Caco-2 (cell line): ENCODE data around the gene NKX2-1. TPM values are rescaled to one million over a fixed set of nuclear protein-coding genes. Genes with fewer than 3 reads are reported as not detected.

Experiments
- BruUV-seq: library from RNA; stranded (reverse); fragments of 400-500 nt; replicated peaks from 2 replicates; lab custom pipeline; 2021; lab: Mats Ljungman, UMichigan
- CTCF ChIA-PET: fragments of 300-600 bp; sonication (Branson Sonifier 250); formaldehyde crosslinking; loops from one replicate; lab custom pipeline; 2022; ENCODE audit warnings: antibody characterized with exemption; lab: Charles Lee
- POLR2A ChIA-PET: fragments of 300-600 bp; sonication (Branson Sonifier 250); formaldehyde crosslinking; loops from one replicate; lab custom pipeline; 2022; ENCODE audit warnings: antibody characterized with exemption; lab: Charles Lee
- DNase-seq, 2 experiments: peaks; one replicate each; pipeline versions ENCODE4 v3.0.0 to v3.0.0-alpha.2; 2020 to 2022
- H3K27me3 ChIP-seq: replicated peaks from 2 replicates; pipeline ENCODE4 v1.6.0; 2011; ENCODE audit warnings: low read length; ENCODE audit not compliant: control insufficient read depth, insufficient read depth
- H3K36me3 ChIP-seq: 2 replicates; pipeline ENCODE4 v1.5.1; 2011; ENCODE audit warnings: low read length; ENCODE audit not compliant: control insufficient read depth, insufficient read depth
- H3K4me1 ChIP-seq: fragments of 250-450 bp; sonication (Bioruptor Pico); 2 replicates; pipeline ENCODE4 v1.5.1; 2020; ENCODE audit warnings: mild to moderate bottlenecking
- H3K4me3 ChIP-seq: 2 replicates; pipeline ENCODE4 v1.5.1; 2011; ENCODE audit warnings: low read depth, mild to moderate bottlenecking, control low read depth, low read length
- H3K9me3 ChIP-seq: fragments of 250-450 bp; sonication (Bioruptor Pico); 2 replicates; pipeline ENCODE4 v1.5.1; 2020; ENCODE audit warnings: mild to moderate bottlenecking, moderate library complexity
- H3K27ac Mint-ChIP-seq: one replicate; pipeline ENCODE4 v1.8.0; 2022; ENCODE audit warnings: mixed read lengths; ENCODE audit not compliant: unreplicated experiment
- H3K27me3 Mint-ChIP-seq: one replicate; pipeline ENCODE4 v1.8.0; 2022; ENCODE audit warnings: mixed read lengths; ENCODE audit not compliant: insufficient read depth, unreplicated experiment
- H3K36me3 Mint-ChIP-seq: one replicate; pipeline ENCODE4 v1.8.0; 2022; ENCODE audit warnings: mild to moderate bottlenecking, mixed read lengths; ENCODE audit not compliant: insufficient read depth, unreplicated experiment
- H3K4me1 Mint-ChIP-seq: one replicate; pipeline ENCODE4 v1.8.0; 2022; ENCODE audit warnings: low read depth, mixed read lengths; ENCODE audit not compliant: unreplicated experiment
- H3K4me3 Mint-ChIP-seq: one replicate; pipeline ENCODE4 v1.8.0; 2022; ENCODE audit warnings: mild to moderate bottlenecking, moderate library complexity, mixed read lengths; ENCODE audit not compliant: unreplicated experiment
- H3K9me3 Mint-ChIP-seq: one replicate; pipeline ENCODE4 v1.8.0; 2022; ENCODE audit warnings: mixed read lengths; ENCODE audit not compliant: unreplicated experiment
- intact Hi-C: fragments of 100-400 bp; cut with micrococcal nuclease; formaldehyde crosslinking; loops from one replicate; pipeline ENCODE4 v1.10.0; 2022; ENCODE audit not compliant: unreplicated experiment
- total RNA-seq: library from RNA; stranded (reverse); gene quantifications from 2 replicates; pipeline ENCODE4 v1.2.3, GENCODE V29; 2022
- TF ChIP-seq, protein P1 (sequence below), 2 experiments: fragments of 200-600 bp in 1 of 2; IDR thresholded peaks; 1 replicate in 1 of 2; 2 replicates in 1 of 2; pipeline versions ENCODE4 v1.5.1 to v1.8.0; 2011 to 2022; ENCODE audit warnings: antibody characterized with exemption in 1 of 2, control low read depth in 1 of 2, inconsistent platforms in 1 of 2, low read depth in 1 of 2, low read length in 1 of 2, mild to moderate bottlenecking in 1 of 2, moderate library complexity in 1 of 2; ENCODE audit not compliant: insufficient read depth in 1 of 2, severe bottlenecking in 1 of 2, unreplicated experiment in 1 of 2

Gene NKX2-1
- total RNA-seq, 1 experiment from 2014 or later = 0.66 TPM

- intact Hi-C loops = loop anchor here (5.0 kb wide), 1 partner anchor 61 kb away; no protein-coding TSS in a partner anchor
- H3K4me1 ChIP-seq = peaks cover 13% of the 10 kb centered on the region
- DNase-seq = no peak
- TF ChIP-seq, protein P1, sequence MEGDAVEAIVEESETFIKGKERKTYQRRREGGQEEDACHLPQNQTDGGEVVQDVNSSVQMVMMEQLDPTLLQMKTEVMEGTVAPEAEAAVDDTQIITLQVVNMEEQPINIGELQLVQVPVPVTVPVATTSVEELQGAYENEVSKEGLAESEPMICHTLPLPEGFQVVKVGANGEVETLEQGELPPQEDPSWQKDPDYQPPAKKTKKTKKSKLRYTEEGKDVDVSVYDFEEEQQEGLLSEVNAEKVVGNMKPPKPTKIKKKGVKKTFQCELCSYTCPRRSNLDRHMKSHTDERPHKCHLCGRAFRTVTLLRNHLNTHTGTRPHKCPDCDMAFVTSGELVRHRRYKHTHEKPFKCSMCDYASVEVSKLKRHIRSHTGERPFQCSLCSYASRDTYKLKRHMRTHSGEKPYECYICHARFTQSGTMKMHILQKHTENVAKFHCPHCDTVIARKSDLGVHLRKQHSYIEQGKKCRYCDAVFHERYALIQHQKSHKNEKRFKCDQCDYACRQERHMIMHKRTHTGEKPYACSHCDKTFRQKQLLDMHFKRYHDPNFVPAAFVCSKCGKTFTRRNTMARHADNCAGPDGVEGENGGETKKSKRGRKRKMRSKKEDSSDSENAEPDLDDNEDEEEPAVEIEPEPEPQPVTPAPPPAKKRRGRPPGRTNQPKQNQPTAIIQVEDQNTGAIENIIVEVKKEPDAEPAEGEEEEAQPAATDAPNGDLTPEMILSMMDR (IDR thresholded peaks at IDR 0.05; ENCODE audit: insufficient read depth in 1 of 2, low read depth in 1 of 2, low read length in 1 of 2, severe bottlenecking in 1 of 2, unreplicated experiment in 1 of 2) = no peak
- Mint-ChIP-seq H3K4me3 (peak overlapping the region; percentile 42), H3K27me3 (peaks cover 6% of the 10 kb centered on the region), H3K27ac (no peak overlapping the region), H3K9me3 (no peaks in the 10 kb centered on the region), H3K4me1 (no peaks in the 10 kb centered on the region), H3K36me3 (no peaks in the 10 kb centered on the region)
- no peaks in the 10 kb centered on the region for H3K27me3 ChIP-seq
- ChIA-PET CTCF (no interaction called here), POLR2A (no interaction called here)
- no peaks in the 10 kb centered on the region for H3K36me3 ChIP-seq
- no peak overlapping the region for H3K4me3 ChIP-seq
- no peaks in the 10 kb centered on the region for H3K9me3 ChIP-seq
- BruUV-seq = no TSS peak
Observed at GRCh38 chr14:36513451-36514277, 6.4 kb downstream of the NKX2-1 start.

DNA sequence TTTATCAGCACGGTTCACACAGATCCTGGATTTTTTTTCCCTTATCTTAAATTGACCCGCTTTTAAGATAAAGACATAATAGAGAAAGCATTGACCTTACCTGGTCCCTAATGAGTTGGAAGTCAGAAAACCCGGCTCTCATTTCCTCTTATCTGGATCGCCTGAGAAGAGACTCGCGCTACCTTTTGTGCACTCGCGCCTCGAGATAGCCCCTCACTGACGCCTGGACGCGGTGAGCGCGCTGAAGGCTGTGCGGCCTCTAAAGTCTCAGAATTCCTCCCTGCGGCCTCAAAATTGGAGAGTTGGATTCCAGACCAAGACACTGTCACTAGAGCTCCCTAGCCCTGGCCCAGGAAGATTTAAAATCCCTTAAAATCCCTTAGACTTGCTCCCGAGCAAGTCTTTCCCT, 7.0 kb downstream of the NKX2-1 start:
- ChIA-PET CTCF (interaction anchor here (0.6 kb wide), 1 partner anchor 186 kb away, joined by 3 read pairs; no protein-coding TSS in a partner anchor), POLR2A (no interaction called here)
- H3K27ac Mint-ChIP-seq = no peak overlapping the region
- H3K36me3 Mint-ChIP-seq = no peaks in the 10 kb centered on the region
- TF ChIP-seq, protein P1 (IDR thresholded peaks at IDR 0.05; ENCODE audit: insufficient read depth in 1 of 2, low read depth in 1 of 2, low read length in 1 of 2, severe bottlenecking in 1 of 2, unreplicated experiment in 1 of 2) = no peak
- H3K4me1 Mint-ChIP-seq = no peaks in the 10 kb centered on the region
- no peaks in the 10 kb centered on the region for H3K9me3 ChIP-seq
- H3K27me3 ChIP-seq = no peaks in the 10 kb centered on the region
- no peak overlapping the region for H3K4me3 ChIP-seq
- peak overlapping the region; percentile 42 for H3K4me3 Mint-ChIP-seq
- BruUV-seq = no TSS peak
- intact Hi-C loops = loop anchor here (5.0 kb wide), 1 partner anchor 61 kb away; no protein-coding TSS in a partner anchor
- peaks cover 6% of the 10 kb centered on the region for H3K27me3 Mint-ChIP-seq
- DNase-seq = peak in 1 of 2 experiments; percentile 21
- no peaks in the 10 kb centered on the region for H3K36me3 ChIP-seq
- peaks cover 13% of the 10 kb centered on the region for H3K4me1 ChIP-seq
- H3K9me3 Mint-ChIP-seq = no peaks in the 10 kb centered on the region

GRCh38 chr14:36512585-36513003, 7.4 kb downstream of the NKX2-1 start:
- ChIA-PET CTCF (interaction anchor here (0.6 kb wide), 1 partner anchor 186 kb away, joined by 3 read pairs; no protein-coding TSS in a partner anchor), POLR2A (no interaction called here)
- TF ChIP-seq, protein P1 (IDR thresholded peaks at IDR 0.05; ENCODE audit: insufficient read depth in 1 of 2, low read depth in 1 of 2, low read length in 1 of 2, severe bottlenecking in 1 of 2, unreplicated experiment in 1 of 2) = no peak
- no peaks in the 10 kb centered on the region for H3K4me1 Mint-ChIP-seq
- H3K4me3 Mint-ChIP-seq = peak overlapping the region; percentile 42
- H3K36me3 ChIP-seq = no peaks in the 10 kb centered on the region
- no TSS peak for BruUV-seq
- intact Hi-C loops = loop anchor here (5.0 kb wide), 1 partner anchor 60 kb away; no protein-coding TSS in a partner anchor
- H3K9me3 ChIP-seq = no peaks in the 10 kb centered on the region
- no peak overlapping the region for H3K4me3 ChIP-seq
- no peaks in the 10 kb centered on the region for H3K9me3 Mint-ChIP-seq
- peaks cover 13% of the 10 kb centered on the region for H3K4me1 ChIP-seq
- H3K27me3 ChIP-seq = no peaks in the 10 kb centered on the region
- peaks cover 6% of the 10 kb centered on the region for H3K27me3 Mint-ChIP-seq
- DNase-seq = no peak
- no peaks in the 10 kb centered on the region for H3K36me3 Mint-ChIP-seq
- no peak overlapping the region for H3K27ac Mint-ChIP-seq
